ENCODE results near the gene C11orf91.

GRCh38 chr11:33733980-33734379 lies 33.4 kb upstream of the C11orf91 start:
- TF ChIP-seq CTCF (IDR thresholded peaks at IDR 0.05; ENCODE audit: low read depth, low read length) (no peak), POLR2A (IDR thresholded peaks at IDR 0.05; ENCODE audit: extremely low read depth, insufficient read length) (no peak)
